Measurements from ENCODE around the gene KRTAP5-3. TPM values are rescaled to one million over a fixed set of nuclear protein-coding genes. Genes with fewer than 3 reads are reported as not detected.

The KRTAP5-3 gene
- total RNA-seq, 6 experiments from 2014 or later, result not detected

GRCh38 chr11:1561955-1562354, 46.3 kb downstream of the KRTAP5-3 start:
- 80% methylated on average over 1 of the region's 5 CpGs for WGBS (ENCODE audit: insufficient coverage, low coverage, low lambda C conversion rate, missing lambda C conversion rate)
- TF ChIP-seq CTCF (IDR thresholded peaks at IDR 0.05) (no peak), POLR2A (IDR thresholded peaks at IDR 0.05) (no peak)
- Histone ChIP-seq H3K36me3 (no peaks in the 10 kb centered on the region), H3K4me1 (peaks cover 0 to 18% (median 7%) of the 10 kb centered on the region in 4 donors), H3K9me3 (no peaks in the 10 kb centered on the region), H3K27ac (no peak overlapping the region), H3K4me3 (no peak overlapping the region), H3K27me3 (no peaks in the 10 kb centered on the region)
- intact Hi-C loops (cut with DNase I), result no loop called here
- no peak for ATAC-seq
- DNase-seq, result no peak

GRCh38 chr11:1561266-1561665, 47.0 kb downstream of the KRTAP5-3 start:
- no peaks in the 10 kb centered on the region for H3K9me3 ChIP-seq
- H3K36me3 ChIP-seq, result no peaks in the 10 kb centered on the region
- TF ChIP-seq CTCF (IDR thresholded peaks at IDR 0.05), result no peak
- TF ChIP-seq POLR2A (IDR thresholded peaks at IDR 0.05), result no peak
- H3K4me3 ChIP-seq, result no peak overlapping the region
- ATAC-seq, result no peak
- H3K27me3 ChIP-seq, result no peaks in the 10 kb centered on the region
- intact Hi-C loops (cut with DNase I), result no loop called here
- H3K27ac ChIP-seq, result no peak overlapping the region
- peaks cover 0 to 18% (median 7%) of the 10 kb centered on the region in 4 donors for H3K4me1 ChIP-seq
- WGBS (ENCODE audit: insufficient coverage, low coverage, low lambda C conversion rate, missing lambda C conversion rate), result 58% methylated on average over 7 of the region's 17 CpGs
- DNase-seq, result no peak

GRCh38 chr11:1560649-1561251, 47.5 kb downstream of the KRTAP5-3 start:
- ATAC-seq (no peak), DNase-seq (no peak)
- intact Hi-C loops (cut with DNase I), result no loop called here
- H3K4me3 ChIP-seq, result no peak overlapping the region
- no peak overlapping the region for H3K27ac ChIP-seq
- peaks cover 0 to 18% (median 7%) of the 10 kb centered on the region in 4 donors for H3K4me1 ChIP-seq
- 79% methylated on average over 2 of the region's 8 CpGs for WGBS (ENCODE audit: insufficient coverage, low coverage, low lambda C conversion rate, missing lambda C conversion rate)
- TF ChIP-seq POLR2A (IDR thresholded peaks at IDR 0.05) (no peak), CTCF (IDR thresholded peaks at IDR 0.05) (no peak)
- no peaks in the 10 kb centered on the region for H3K27me3 ChIP-seq
- H3K36me3 ChIP-seq, result no peaks in the 10 kb centered on the region
- no peaks in the 10 kb centered on the region for H3K9me3 ChIP-seq

- no peaks in the 10 kb centered on the region for H3K27me3 ChIP-seq
- ATAC-seq (no peak), DNase-seq (no peak)
- no peaks in the 10 kb centered on the region for H3K9me3 ChIP-seq
- peaks cover 0 to 18% (median 7%) of the 10 kb centered on the region in 4 donors for H3K4me1 ChIP-seq
- H3K36me3 ChIP-seq, result no peaks in the 10 kb centered on the region
- peak overlapping the region; percentile 27 to 51 (median 43) for H3K27ac ChIP-seq
- intact Hi-C loops (cut with DNase I), result no loop called here
- no peak overlapping the region for H3K4me3 ChIP-seq
- WGBS (ENCODE audit: insufficient coverage, low coverage, low lambda C conversion rate, missing lambda C conversion rate), result 30% methylated on average over 2 of the region's 15 CpGs
- TF ChIP-seq POLR2A (IDR thresholded peaks at IDR 0.05) (no peak), CTCF (IDR thresholded peaks at IDR 0.05) (no peak)
Observed at GRCh38 chr11:1560002-1560648, 48.1 kb downstream of the KRTAP5-3 start.
